HG03342 (cell line): ENCODE measurements around the gene BACH2.

Source experiments
- ATAC-seq: cut with Tn5 transposase; IDR thresholded peaks from one replicate; pipeline ENCODE4 v1.9.1; 2021; ENCODE audit warnings: mild to moderate bottlenecking, moderate library complexity; ENCODE audit not compliant: unreplicated experiment

The BACH2 gene

GRCh38 chr6:90003941-90004340, 292.7 kb downstream of the BACH2 start:
- ATAC-seq: no peak

- ATAC-seq: no peak
Observed at GRCh38 chr6:90003069-90003795, 293.4 kb downstream of the BACH2 start.

- no peak for ATAC-seq
Observed at GRCh38 chr6:90000864-90001731, 295.5 kb downstream of the BACH2 start.

GRCh38 chr6:89999945-90000825, 296.5 kb downstream of the BACH2 start:
- no peak for ATAC-seq

GRCh38 chr6:89999154-89999553, 297.5 kb downstream of the BACH2 start:
- ATAC-seq: no peak

GRCh38 chr6:89997456-89998445, 298.9 kb downstream of the BACH2 start:
- ATAC-seq: no peak

GRCh38 chr6:89993411-89993810, 303.2 kb downstream of the BACH2 start:
- no peak for ATAC-seq

- no peak for ATAC-seq
Observed at GRCh38 chr6:89992818-89993217, 303.8 kb downstream of the BACH2 start.

- no peak for ATAC-seq
Observed at GRCh38 chr6:89989742-89990141, 306.9 kb downstream of the BACH2 start.

GRCh38 chr6:89987830-89988229, 308.8 kb downstream of the BACH2 start:
- ATAC-seq: no peak

GRCh38 chr6:89987140-89987539, 309.5 kb downstream of the BACH2 start:
- ATAC-seq: no peak

- no peak for ATAC-seq
Observed at GRCh38 chr6:89986650-89987074, 310.0 kb downstream of the BACH2 start.

- no peak for ATAC-seq
Observed at GRCh38 chr6:89985751-89986493, 310.7 kb downstream of the BACH2 start.

GRCh38 chr6:89984926-89985750, 311.5 kb downstream of the BACH2 start:
- ATAC-seq: no peak

- no peak for ATAC-seq
Observed at GRCh38 chr6:89980353-89980752, 316.3 kb downstream of the BACH2 start.

- no peak for ATAC-seq
Observed at GRCh38 chr6:89979481-89980119, 317.0 kb downstream of the BACH2 start.

GRCh38 chr6:89978749-89979145, 317.9 kb downstream of the BACH2 start:
- no peak for ATAC-seq
